GM23248 (cell line): ENCODE results near the gene SH3GLB1.

ENCODE experiments used
- EZH2 ChIP-seq: fragments of 200-600 bp; sonication (generic); IDR thresholded peaks from 2 replicates; pipeline ENCODE4 v1.6.1; 2018; ENCODE audit warnings: antibody characterized with exemption, mild to moderate bottlenecking; ENCODE audit not compliant: insufficient read depth, poor library complexity, severe bottlenecking
- EZH2phosphoT487 ChIP-seq: fragments of 200-600 bp; sonication (generic); IDR thresholded peaks from 2 replicates; pipeline ENCODE4 v1.6.1; 2018; ENCODE audit warnings: antibody characterized with exemption, moderate library complexity, mild to moderate bottlenecking, low read depth; ENCODE audit not compliant: insufficient read depth

DNA sequence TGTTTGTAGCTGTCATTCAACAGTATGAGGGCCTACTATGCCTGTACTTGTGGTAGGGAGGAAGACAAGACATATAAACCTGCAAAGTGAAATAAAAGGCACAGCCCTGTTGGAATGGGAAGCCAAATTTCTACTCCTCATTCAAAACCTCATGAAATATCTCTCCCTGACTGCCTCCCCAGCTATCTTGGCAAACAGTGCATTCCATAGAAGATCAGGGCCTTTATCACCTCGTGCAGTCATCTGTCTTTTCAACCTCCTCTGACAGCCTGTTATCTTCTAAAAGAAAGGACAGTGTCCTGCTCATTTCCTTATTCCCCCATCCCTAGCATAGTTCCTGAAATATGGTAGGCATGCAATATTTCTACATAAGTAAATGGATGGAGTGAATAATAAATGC is 71.0 kb downstream of the SH3GLB1 start:
- TF ChIP-seq EZH2phosphoT487 (no peak), EZH2 (no peak)
